HCT116 (cell line): Measurements from ENCODE around the gene ARHGAP29. TPM values are rescaled to one million over a fixed set of nuclear protein-coding genes. Genes with fewer than 3 reads are reported as not detected.
A peak's percentile ranks its signal among the peaks of the same experiment; 100 is the strongest.

ENCODE experiments used
- ATAC-seq: fragments of 200-7000 bp; cut with Tn5 transposase; 2 replicates; pipeline ENCODE4 v1.9.1; 2020; ENCODE audit warnings: mild to moderate bottlenecking, moderate library complexity
- BruUV-seq: library from RNA; stranded (reverse); fragments of 400-500 nt; replicated peaks from 2 replicates; lab custom pipeline; 2021; lab: Mats Ljungman, UMichigan
- CTCF ChIA-PET: fragments of 300-600 bp; sonication (Branson Sonifier 250); formaldehyde crosslinking; loops from one replicate; lab custom pipeline; 2021; ENCODE audit warnings: antibody characterized with exemption; lab: Charles Lee
- POLR2A ChIA-PET: fragments of 300-600, 350-600 bp; sonication (Branson Sonifier 250); formaldehyde crosslinking; loops from one replicate; lab custom pipeline; 2021; ENCODE audit warnings: antibody characterized with exemption; lab: Charles Lee
- RAD21 ChIA-PET, 2 experiments: fragments of 300-600 bp; sonication (Branson Sonifier 250); formaldehyde crosslinking; loops; one replicate each; lab custom pipeline; 2023; ENCODE audit warnings: low total read pairs in 2 of 2; ENCODE audit not compliant: uncharacterized antibody in 2 of 2, unreplicated experiment in 2 of 2, low non-redundant PET in 1 of 2; lab: Charles Lee
- DNase-seq: peaks from one replicate; pipeline ENCODE4 v3.0.0-alpha.2; 2010; ENCODE audit warnings: low read depth, low spot score
- H2AFZ ChIP-seq: fragments of 200-600 bp; shearing (Covaris generic), sonication (generic); 2 replicates; pipeline ENCODE4 v1.6.1; 2017; ENCODE audit warnings: low read depth, mixed run types, mixed read lengths, antibody characterized with exemption, low read length; ENCODE audit not compliant: poor library complexity, severe bottlenecking
- H3K27ac ChIP-seq: 2 replicates; pipeline ENCODE4 v1.5.1; 2012; ENCODE audit warnings: low read depth, low read length
- H3K27me3 ChIP-seq: fragments of 200-600 bp; sonication (generic); 2 replicates; pipeline ENCODE4 v1.6.1; 2016; ENCODE audit warnings: mixed run types, low read length, mixed read lengths; ENCODE audit not compliant: insufficient read depth
- H3K36me3 ChIP-seq, 2 experiments: fragments of 200-500 bp in 1 of 2; fragments of 200-600 bp in 1 of 2; sonication (Bioruptor generic) in 1 of 2; sonication (generic) in 1 of 2; 2 replicates each; pipeline versions ENCODE4 v1.5.1 to v1.6.1; 2014 to 2016; ENCODE audit warnings: low read length in 2 of 2, inconsistent platforms in 1 of 2, mixed read lengths in 1 of 2, mixed run types in 1 of 2; ENCODE audit not compliant: insufficient read depth in 2 of 2, control insufficient read depth in 1 of 2
- H3K4me1 ChIP-seq, 2 experiments: fragments of 200-600 bp in 1 of 2; sonication (generic) in 1 of 2; 2 replicates each; pipeline versions ENCODE4 v1.5.1 to v1.6.1; 2012 to 2017; ENCODE audit warnings: low read length in 2 of 2, inconsistent platforms in 1 of 2, mild to moderate bottlenecking in 1 of 2, mixed read lengths in 1 of 2, mixed run types in 1 of 2, moderate library complexity in 1 of 2; ENCODE audit not compliant: insufficient read depth in 2 of 2, control insufficient read depth in 1 of 2
- H3K4me2 ChIP-seq: fragments of 200-600 bp; sonication (generic); 2 replicates; pipeline ENCODE4 v1.6.1; 2017; ENCODE audit warnings: mixed run types, low read length, mixed read lengths
- H3K4me3 ChIP-seq, 2 experiments: fragments of 200-600 bp in 1 of 2; sonication (generic) in 1 of 2; replicated peaks in 1 of 2; 2 replicates each; pipeline ENCODE4 v1.5.1; 2011 to 2016; ENCODE audit warnings: low read length in 2 of 2, control low read depth in 1 of 2, low read depth in 1 of 2, mild to moderate bottlenecking in 1 of 2, mixed read lengths in 1 of 2, mixed run types in 1 of 2
- H3K79me2 ChIP-seq: fragments of 200-600 bp; sonication (generic); 2 replicates; pipeline ENCODE4 v1.6.1; 2017; ENCODE audit warnings: mild to moderate bottlenecking, mixed run types, low read length, moderate library complexity, mixed read lengths; ENCODE audit not compliant: insufficient read depth
- H3K9ac ChIP-seq: fragments of 200-600 bp; sonication (generic); 2 replicates; pipeline ENCODE4 v1.6.1; 2016; ENCODE audit warnings: low read length, mixed read lengths
- H3K9me2 ChIP-seq: fragments of 200-600 bp; sonication (generic), shearing (Covaris generic); 2 replicates; pipeline ENCODE4 v1.6.1; 2017; ENCODE audit warnings: mixed run types, mild to moderate bottlenecking, moderate library complexity; ENCODE audit not compliant: insufficient read depth
- H3K9me3 ChIP-seq, 2 experiments: fragments of 200-500 bp in 1 of 2; fragments of 200-600 bp in 1 of 2; sonication (Bioruptor generic) in 1 of 2; sonication (generic) in 1 of 2; 2 replicates each; pipeline ENCODE4 v1.6.1; 2014 to 2017; ENCODE audit warnings: low read length in 2 of 2, mixed read lengths in 2 of 2, inconsistent platforms in 1 of 2, low read depth in 1 of 2, mild to moderate bottlenecking in 1 of 2, mixed run types in 1 of 2, moderate library complexity in 1 of 2; ENCODE audit not compliant: control insufficient read depth in 1 of 2, insufficient read depth in 1 of 2
- H4K20me1 ChIP-seq: fragments of 200-600 bp; sonication (generic), shearing (Covaris generic); 2 replicates; pipeline ENCODE4 v1.6.1; 2017; ENCODE audit warnings: mixed run types, mild to moderate bottlenecking, moderate library complexity; ENCODE audit not compliant: insufficient read depth
- CBX3 ChIP-seq: IDR thresholded peaks from 2 replicates; pipeline ENCODE4 v1.6.1; 2012; ENCODE audit warnings: low read depth
- CEBPB ChIP-seq: IDR thresholded peaks from 2 replicates; pipeline ENCODE4 v1.6.1; 2012; ENCODE audit warnings: low read depth
- FOSL1 ChIP-seq: IDR thresholded peaks from 2 replicates; pipeline ENCODE4 v1.6.1; 2012; ENCODE audit warnings: low read depth
- JUND ChIP-seq: IDR thresholded peaks from 2 replicates; pipeline ENCODE4 v1.6.1; 2012
- MAX ChIP-seq: IDR thresholded peaks from 2 replicates; pipeline ENCODE4 v1.6.1; 2012
- POLR2A ChIP-seq: IDR thresholded peaks from 2 replicates; pipeline ENCODE4 v1.7.0; 2011; ENCODE audit warnings: borderline replicate concordance; ENCODE audit not compliant: insufficient read depth, insufficient read length; ENCODE audit errors: extremely low read depth
- RAD21 ChIP-seq: IDR thresholded peaks from 2 replicates; pipeline ENCODE4 v1.6.1; 2012; ENCODE audit warnings: low read depth, mild to moderate bottlenecking
- SIN3A ChIP-seq: IDR thresholded peaks from 2 replicates; pipeline ENCODE4 v1.6.1; 2012; ENCODE audit warnings: low read depth
- ZNF274 ChIP-seq: fragments of 200-500 bp; sonication (Bioruptor generic); IDR thresholded peaks from 2 replicates; pipeline ENCODE4 v1.6.1; 2014; ENCODE audit warnings: mild to moderate bottlenecking, low read depth, low read length, inconsistent platforms
- intact Hi-C: fragments of 100-400 bp; cut with micrococcal nuclease; formaldehyde crosslinking; loops from 2 replicates; pipeline ENCODE4 v1.10.0; 2022
- total RNA-seq: library from RNA; stranded (reverse); gene quantifications from one replicate; pipeline ENCODE4 v1.2.1, GENCODE V29; 2021; ENCODE audit not compliant: unreplicated experiment

The ARHGAP29 gene
- total RNA-seq, 1 experiment from 2014 or later = 128 TPM

GRCh38 chr1:94265906-94266305, 28.5 kb upstream of the ARHGAP29 start:
- Histone ChIP-seq H3K9me2 (no peaks in the 10 kb centered on the region), H3K36me3 (no peaks in the 10 kb centered on the region), H3K9ac (peak overlapping the region; percentile 26; the same call in 1 of the 2 replicates), H3K27me3 (no peaks in the 10 kb centered on the region), H3K4me1 (peaks cover 20 to 46% of the 10 kb centered on the region in 2 experiments), H3K27ac (no peak overlapping the region), H3K79me2 (no peaks in the 10 kb centered on the region), H2AFZ (peak overlapping the region; percentile 1), H3K4me3 (no peak overlapping the region), H3K4me2 (peak overlapping the region; percentile 42), H4K20me1 (no peaks in the 10 kb centered on the region), H3K9me3 (no peaks in the 10 kb centered on the region)
- BruUV-seq = no TSS peak
- ChIA-PET RAD21 (no interaction called here), POLR2A (interaction anchor here (1.3 to 1.6 kb wide), 3 partner anchors 13 to 34 kb away, joined by 4 to 7 read pairs (median 6); partner anchors contain the start of gene ARHGAP29), CTCF (no interaction called here)
- intact Hi-C loops = no loop called here
- TF ChIP-seq ZNF274 (no peak), CBX3 (no peak), FOSL1 (peak; percentile 27; the same call in 1 of the 2 replicates)
- DNase-seq (no peak), ATAC-seq (no peak)

GRCh38 chr1:94265011-94265422, 27.6 kb upstream of the ARHGAP29 start:
- H3K36me3 ChIP-seq = no peaks in the 10 kb centered on the region
- H3K4me3 ChIP-seq = no peak overlapping the region
- H3K4me1 ChIP-seq = peaks cover 16 to 43% of the 10 kb centered on the region in 2 experiments
- POLR2A ChIA-PET = interaction anchor here (1.0 to 1.8 kb wide), 5 partner anchors 14 to 35 kb away, joined by 3 to 7 read pairs (median 5); partner anchors contain the start of gene ARHGAP29
- DNase-seq = no peak
- ATAC-seq = peak; percentile 51
- peak overlapping the region; percentile 42 for H3K4me2 ChIP-seq
- CTCF ChIA-PET = no interaction called here
- BruUV-seq = no TSS peak
- no peaks in the 10 kb centered on the region for H3K9me2 ChIP-seq
- H3K27ac ChIP-seq = no peak overlapping the region
- intact Hi-C loops = no loop called here
- no peaks in the 10 kb centered on the region for H3K9me3 ChIP-seq
- no peaks in the 10 kb centered on the region for H4K20me1 ChIP-seq
- no peak for TF ChIP-seq JUND
- no peak for TF ChIP-seq RAD21
- no peak for TF ChIP-seq CEBPB
- TF ChIP-seq POLR2A = no peak
- no peak for TF ChIP-seq MAX
- TF ChIP-seq SIN3A = no peak
- TF ChIP-seq, all 23 proteins: peak for 0
- H3K79me2 ChIP-seq = no peaks in the 10 kb centered on the region
- no peaks in the 10 kb centered on the region for H3K27me3 ChIP-seq
- no peak overlapping the region for H2AFZ ChIP-seq
- H3K9ac ChIP-seq = peak overlapping the region; percentile 26
- RAD21 ChIA-PET = no interaction called here
